TTC549 (cell line): ENCODE measurements around the gene VWA1.
"Not testable (repeated sequence)": the region's sequence is repeated elsewhere in the genome, so short reads cannot be mapped to it uniquely, and the experiment has no call there.

ENCODE experiments used
- FAIRE-seq: peaks from 2 replicates; lab custom pipeline; 2012; peaks lifted over from hg19 to GRCh38; lab: Jason Lieb, UNC

Gene VWA1

GRCh38 chr1:1459156-1459555 is 23.7 kb downstream of the VWA1 start:
- FAIRE-seq, result not testable (repeated sequence)

- FAIRE-seq, result not testable (repeated sequence)
These were observed 24.2 kb downstream of the VWA1 start for GRCh38 chr1:1459711-1460110.

- no peak for FAIRE-seq
These were observed 25.1 kb downstream of the VWA1 start for GRCh38 chr1:1460540-1461130.

DNA sequence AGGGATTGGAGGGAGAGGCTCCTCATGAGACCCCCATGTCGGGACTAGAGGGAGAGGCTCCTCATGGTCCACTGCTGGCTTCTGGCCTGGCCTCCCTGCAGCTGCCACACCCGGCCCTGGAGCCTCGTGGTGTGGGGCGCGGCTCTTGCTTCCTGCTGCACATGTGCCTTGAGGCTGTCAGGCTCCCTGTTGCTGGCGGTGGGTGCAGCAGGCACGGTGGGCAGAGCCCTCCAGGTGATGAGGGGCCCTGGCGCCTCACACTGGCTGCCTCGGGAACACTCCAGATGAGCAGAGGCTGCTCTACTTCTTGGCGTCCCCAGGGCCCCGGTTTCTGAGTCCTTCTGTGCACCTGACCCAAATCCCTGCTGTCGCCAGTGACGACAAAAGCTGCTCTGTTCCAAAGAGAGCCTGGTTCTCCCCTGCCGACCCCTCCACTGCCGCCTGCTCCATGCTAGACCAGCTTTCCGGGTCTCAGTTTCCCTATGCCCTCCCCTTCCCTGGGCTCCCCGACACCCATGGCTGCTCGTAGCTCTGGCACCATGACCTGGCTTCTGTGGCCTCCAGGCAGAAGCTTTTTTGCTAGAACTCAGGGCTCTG is 26.3 kb downstream of the VWA1 start:
- no peak for FAIRE-seq

DNA sequence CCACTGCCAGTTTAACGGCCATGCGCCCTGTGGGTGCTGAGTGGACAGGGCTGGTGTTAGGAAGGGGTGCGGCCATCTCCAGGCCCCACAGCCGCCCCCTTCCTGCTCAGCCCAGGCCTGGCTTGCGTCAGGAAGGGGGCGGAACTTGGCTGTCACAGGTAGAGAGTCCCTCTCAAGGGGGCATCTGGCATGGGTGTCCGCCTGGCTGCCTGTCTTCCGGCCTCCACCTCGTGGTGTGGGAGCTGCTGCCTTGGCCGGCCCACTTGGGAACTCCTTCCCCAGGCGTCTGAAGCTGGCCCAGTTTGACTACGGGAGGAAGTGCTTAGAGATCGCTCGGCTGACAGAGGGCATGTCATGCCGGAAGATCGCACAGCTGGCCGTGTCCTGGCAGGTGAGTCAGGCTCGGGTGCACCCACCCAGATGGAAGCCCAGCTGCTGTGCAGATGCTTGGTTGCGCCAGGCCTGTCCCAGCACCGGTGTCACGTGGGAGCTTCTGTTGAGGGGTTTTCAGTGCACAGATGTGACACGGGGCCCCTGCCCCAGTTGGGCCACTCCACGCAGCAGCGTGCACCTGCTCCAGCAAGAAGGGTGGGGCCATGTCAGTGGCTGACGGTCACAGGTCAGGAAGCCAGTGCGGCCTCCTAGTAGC is 27.0 kb downstream of the VWA1 start:
- no peak for FAIRE-seq

GRCh38 chr1:1463312-1463711 is 27.8 kb downstream of the VWA1 start:
- FAIRE-seq, result no peak

- FAIRE-seq, result not testable (repeated sequence)
These were observed 32.9 kb downstream of the VWA1 start for GRCh38 chr1:1468196-1468985.

GRCh38 chr1:1470626-1471388 is 35.3 kb downstream of the VWA1 start:
- no peak for FAIRE-seq

GRCh38 chr1:1471389-1472052 is 36.0 kb downstream of the VWA1 start, which contains the start of gene ATAD3B:
Gene ATAD3B (plus strand): TSS chr1:1471765. CDS start chr1:1471885, 120 bp downstream.
- FAIRE-seq, result no peak

DNA sequence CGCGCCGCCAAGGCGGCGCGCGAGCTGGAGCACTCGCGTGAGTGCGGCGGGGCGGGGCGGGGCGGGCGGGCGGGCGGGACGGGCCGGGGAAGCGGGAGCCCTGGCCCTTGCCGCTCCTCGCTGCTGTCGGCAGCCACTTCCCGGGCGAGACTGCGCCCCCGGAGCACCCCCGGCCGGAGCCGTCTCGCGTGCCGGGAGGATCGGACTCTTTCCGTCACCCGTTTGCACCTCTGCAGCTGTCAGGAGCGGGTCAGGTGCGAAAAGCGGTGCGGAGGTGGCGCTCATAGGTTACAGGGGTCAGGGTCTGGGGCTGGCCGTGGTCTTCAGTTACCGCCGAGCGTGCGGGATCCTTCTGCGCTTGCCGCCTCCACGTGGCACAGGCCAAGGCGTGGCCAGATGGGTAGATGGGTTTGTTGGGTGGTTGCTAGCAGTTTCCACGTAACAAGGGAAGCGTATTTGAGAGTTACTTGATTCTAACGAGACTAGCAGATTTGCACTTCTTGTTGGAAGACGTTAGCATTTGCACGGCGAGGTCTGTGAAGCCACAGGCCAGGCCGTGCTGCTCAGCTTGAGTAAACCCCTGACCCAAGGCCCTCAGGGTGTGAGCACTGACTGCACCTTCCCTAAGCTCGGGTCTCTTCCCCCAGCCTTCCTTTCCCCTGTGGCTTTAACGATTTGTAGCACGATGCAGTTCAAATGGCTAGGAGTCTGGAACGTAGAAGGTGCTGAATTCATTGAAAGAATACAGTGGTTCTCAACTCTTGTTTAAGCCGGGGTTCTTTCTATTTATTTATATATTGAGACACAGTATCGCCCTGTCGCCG is 36.8 kb downstream of the VWA1 start:
- not testable (repeated sequence) for FAIRE-seq

DNA sequence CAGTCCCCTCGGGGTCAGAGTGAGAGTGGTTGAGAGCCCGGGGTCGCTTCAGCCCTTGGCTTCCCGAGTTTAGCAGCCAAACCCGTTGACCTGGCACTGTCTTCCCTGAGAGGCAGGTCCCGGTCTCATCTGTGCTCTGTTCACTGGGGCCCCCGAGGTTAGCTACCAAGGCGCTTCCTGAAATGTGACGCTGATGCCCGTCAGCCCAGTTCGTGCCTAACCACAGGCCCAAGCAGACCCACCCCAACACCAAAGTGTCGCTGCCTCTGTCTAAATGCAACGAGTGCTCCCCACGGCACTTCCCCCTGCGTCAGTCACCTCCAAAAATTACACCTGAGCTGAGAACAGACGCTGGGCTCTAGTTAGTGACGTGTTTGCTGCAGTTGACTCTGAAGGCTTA is 40.5 kb downstream of the VWA1 start:
- FAIRE-seq, result not testable (repeated sequence)

DNA sequence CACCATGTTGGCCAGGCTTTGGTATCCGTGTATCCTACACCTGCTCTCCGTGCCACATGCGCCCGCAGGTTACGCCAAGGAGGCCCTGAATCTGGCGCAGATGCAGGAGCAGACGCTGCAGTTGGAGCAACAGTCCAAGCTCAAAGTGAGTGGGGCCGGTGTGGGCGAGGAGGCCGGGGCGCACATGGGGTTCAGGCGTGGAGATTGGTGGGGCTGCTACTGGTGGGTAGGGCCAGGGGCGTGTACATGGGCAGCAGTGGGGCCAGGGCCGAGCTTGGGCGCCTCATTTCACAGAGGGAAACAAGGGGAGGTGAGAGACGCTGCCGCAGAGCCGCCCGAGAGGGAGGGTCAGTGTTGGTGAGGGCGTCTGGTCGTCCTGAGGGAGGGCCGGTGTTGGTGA is 41.7 kb downstream of the VWA1 start:
- no peak for FAIRE-seq

- FAIRE-seq, result no peak
These were observed 44.3 kb downstream of the VWA1 start for GRCh38 chr1:1479547-1480487.

GRCh38 chr1:1480488-1480867 is 45.0 kb downstream of the VWA1 start:
- not testable (repeated sequence) for FAIRE-seq

DNA sequence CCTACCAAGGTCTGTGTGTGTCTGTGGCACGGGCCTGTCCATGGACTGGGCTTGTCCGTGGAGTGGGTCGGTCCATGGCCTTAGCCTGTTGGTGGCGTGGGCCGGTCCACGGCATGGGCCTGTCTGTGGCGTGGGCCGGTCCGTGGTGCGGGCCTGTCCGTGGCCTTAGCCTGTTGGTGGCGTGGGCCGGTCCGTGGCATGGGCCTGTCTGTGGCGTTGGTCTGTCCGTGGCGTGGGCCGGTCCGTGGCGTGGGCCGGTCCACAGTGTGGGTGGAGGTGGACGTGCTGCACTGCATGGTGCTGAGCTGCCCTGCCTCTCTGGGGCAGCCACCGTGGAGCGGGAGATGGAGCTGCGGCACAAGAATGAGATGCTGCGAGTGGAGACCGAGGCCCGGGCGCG is 46.3 kb downstream of the VWA1 start:
- not testable (repeated sequence) for FAIRE-seq

DNA sequence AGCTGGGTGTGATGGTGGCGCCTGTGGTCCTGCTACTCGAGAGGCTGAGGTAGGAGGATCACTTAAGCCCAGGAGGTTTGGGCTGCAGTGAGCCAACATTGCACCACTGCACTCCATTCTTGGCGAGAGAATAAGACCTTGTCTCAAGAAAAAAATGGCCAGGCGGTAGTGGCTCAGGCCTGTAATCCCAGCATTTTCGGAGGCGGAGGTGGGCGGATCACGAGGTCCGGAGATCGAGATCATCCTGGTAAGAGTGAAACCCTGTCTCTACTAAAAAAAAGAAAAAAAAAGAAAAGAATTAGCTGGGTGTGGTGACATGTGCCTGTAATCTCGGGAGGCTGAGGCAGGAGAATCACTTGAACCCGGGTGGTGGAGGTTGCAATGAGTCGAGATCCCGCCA is 47.4 kb downstream of the VWA1 start:
- FAIRE-seq, result no peak

DNA sequence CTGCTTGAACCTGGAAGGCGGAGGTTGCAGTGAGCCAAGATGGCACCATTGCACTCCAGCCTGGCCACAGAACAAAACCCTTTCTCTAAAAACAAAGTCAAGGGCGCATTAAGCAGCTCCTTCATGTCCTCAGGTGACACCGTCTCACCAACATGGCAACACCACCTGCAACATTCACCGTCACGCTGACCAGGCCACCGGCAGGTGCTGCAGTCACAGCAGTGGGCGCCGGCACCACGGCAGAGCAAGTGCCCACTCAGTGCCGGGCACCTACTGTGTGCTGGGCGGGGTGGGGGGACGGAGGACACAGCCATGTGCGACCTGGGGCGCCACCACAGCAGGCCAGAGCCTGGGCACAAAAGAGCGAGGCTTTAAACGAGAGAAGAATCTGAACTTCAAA is 48.2 kb downstream of the VWA1 start:
- no peak for FAIRE-seq

DNA sequence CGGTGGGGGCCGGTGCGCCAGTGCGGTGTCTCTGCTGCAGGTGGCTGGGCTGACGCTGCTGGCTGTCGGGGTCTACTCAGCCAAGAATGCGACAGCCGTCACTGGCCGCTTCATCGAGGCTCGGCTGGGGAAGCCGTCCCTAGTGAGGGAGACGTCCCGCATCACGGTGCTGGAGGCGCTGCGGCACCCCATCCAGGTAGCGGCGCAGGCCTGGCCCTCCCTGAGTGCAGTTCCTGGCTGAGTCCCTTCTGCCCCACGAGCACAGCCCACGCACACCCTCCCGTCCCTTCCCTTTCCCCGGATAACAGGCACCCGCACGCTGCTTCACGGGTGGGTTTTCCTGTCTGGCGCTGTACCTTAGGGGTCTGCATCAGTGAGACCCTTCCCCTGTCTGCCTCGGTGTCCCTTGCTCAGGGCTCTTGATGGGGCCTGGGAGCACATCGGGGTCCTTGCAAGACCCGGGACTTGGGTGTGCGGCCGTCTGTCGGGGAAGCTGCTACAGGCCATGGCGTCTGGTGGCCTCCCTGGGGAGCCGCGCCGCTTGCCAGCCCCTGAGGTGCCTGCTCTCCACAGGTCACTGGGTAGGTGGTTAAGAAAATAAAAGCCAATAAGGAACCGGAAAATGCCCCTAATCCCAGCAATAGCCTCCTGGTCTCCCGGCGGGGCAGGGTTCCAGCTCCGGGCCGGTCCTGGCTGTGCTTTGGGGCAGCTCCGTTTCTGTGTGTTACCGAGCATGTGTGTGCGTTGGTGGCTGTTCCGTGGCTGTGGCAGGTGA is 49.7 kb downstream of the VWA1 start:
- FAIRE-seq, result not testable (repeated sequence)
